HEK293 (cell line): ENCODE data around the gene MUC5B.
"Not testable (repeated sequence)": the region's sequence is repeated elsewhere in the genome, so short reads cannot be mapped to it uniquely, and the experiment has no call there.

Experiments
- CTCF ChIA-PET: fragments of 350-600 bp; formaldehyde crosslinking; extraction: SDS; loops from one replicate; lab custom pipeline; 2021; ENCODE audit warnings: antibody characterized with exemption; lab: Yijun Ruan, JAX
- POLR2A ChIA-PET: fragments of 300-600 bp; formaldehyde crosslinking; extraction: SDS; loops from one replicate; lab custom pipeline; 2020; ENCODE audit warnings: antibody characterized with exemption, inconsistent platforms; lab: Yijun Ruan, JAX
- H3K27ac ChIP-seq: fragments of 200-500 bp; sonication (Bioruptor generic); 2 replicates; pipeline ENCODE4 v1.5.1; 2014; ENCODE audit warnings: low read depth, low read length, control low read depth, inconsistent platforms; ENCODE audit errors: extremely low read depth
- H3K36me3 ChIP-seq, 2 experiments: fragments of 200-500 bp in 1 of 2; sonication (Bioruptor generic) in 1 of 2; 1 replicate in 1 of 2; 2 replicates in 1 of 2; pipeline ENCODE4 v1.5.1; 2014 to 2017; ENCODE audit warnings: inconsistent platforms in 2 of 2, low read length in 2 of 2; ENCODE audit not compliant: control insufficient read depth in 2 of 2, insufficient read depth in 1 of 2
- H3K4me1 ChIP-seq: fragments of 200-500 bp; sonication (Bioruptor generic); 2 replicates; pipeline ENCODE4 v1.5.1; 2014; ENCODE audit warnings: mild to moderate bottlenecking, low read length, inconsistent platforms; ENCODE audit not compliant: control insufficient read depth, insufficient read depth
- H3K4me3 ChIP-seq: 2 replicates; pipeline ENCODE4 v1.5.1; 2011; ENCODE audit warnings: low read depth, mild to moderate bottlenecking, control low read depth, low read length, moderate library complexity
- H3K9me3 ChIP-seq: fragments of 200-500 bp; sonication (Bioruptor generic); 2 replicates; pipeline ENCODE4 v1.5.1; 2014; ENCODE audit warnings: low read depth, low read length, inconsistent platforms; ENCODE audit not compliant: control insufficient read depth, insufficient read depth
- KLF10 ChIP-seq: fragments of 450-650 bp; IDR thresholded peaks from 2 replicates; pipeline ENCODE4 v1.5.1; 2018; ENCODE audit warnings: missing biosample characterization, mild to moderate bottlenecking, missing genetic modification characterization
- KLF8 ChIP-seq: fragments of 450-650 bp; formaldehyde crosslinking; IDR thresholded peaks from 2 replicates; pipeline ENCODE4 v1.5.1; 2016; ENCODE audit warnings: missing biosample characterization, missing genetic modification characterization
- KLF9 ChIP-seq: fragments of 450-650 bp; formaldehyde crosslinking; IDR thresholded peaks from 2 replicates; pipeline ENCODE4 v1.5.1; 2016; ENCODE audit warnings: missing biosample characterization, missing genetic modification characterization, low read depth
- MZF1 ChIP-seq: fragments of 450-650 bp; formaldehyde crosslinking; IDR thresholded peaks from 2 replicates; pipeline ENCODE4 v1.5.1; 2017; ENCODE audit warnings: missing biosample characterization, missing genetic modification characterization, borderline replicate concordance
- REPIN1 ChIP-seq: fragments of 450-650 bp; formaldehyde crosslinking; IDR thresholded peaks from 2 replicates; pipeline ENCODE4 v1.5.1; 2017; ENCODE audit warnings: missing biosample characterization, missing genetic modification characterization, low read depth
- SP3 ChIP-seq: fragments of 450-650 bp; formaldehyde crosslinking; IDR thresholded peaks from 2 replicates; pipeline ENCODE4 v1.5.1; 2016; ENCODE audit warnings: missing biosample characterization, missing genetic modification characterization
- ZBTB10 ChIP-seq: fragments of 450-650 bp; formaldehyde crosslinking; IDR thresholded peaks from 2 replicates; pipeline ENCODE4 v1.5.1; 2016; ENCODE audit warnings: missing biosample characterization, missing genetic modification characterization
- ZNF223 ChIP-seq: fragments of 450-650 bp; formaldehyde crosslinking; IDR thresholded peaks from 2 replicates; pipeline ENCODE4 v1.5.1; 2016; ENCODE audit warnings: missing biosample characterization, missing genetic modification characterization
- ZNF292 ChIP-seq: fragments of 450-650 bp; formaldehyde crosslinking; IDR thresholded peaks from 2 replicates; pipeline ENCODE4 v1.5.1; 2016; ENCODE audit warnings: low read depth, missing biosample characterization, missing genetic modification characterization, borderline replicate concordance
- ZNF302 ChIP-seq: fragments of 450-650 bp; formaldehyde crosslinking; IDR thresholded peaks from 2 replicates; pipeline ENCODE4 v1.5.1; 2016; ENCODE audit warnings: missing biosample characterization, missing genetic modification characterization, low read depth
- ZNF544 ChIP-seq: fragments of 450-650 bp; formaldehyde crosslinking; IDR thresholded peaks from 2 replicates; pipeline ENCODE4 v1.5.0; 2017; ENCODE audit warnings: missing biosample characterization, missing genetic modification characterization
- ZNF555 ChIP-seq: fragments of 450-650 bp; formaldehyde crosslinking; conservative IDR thresholded peaks from 2 replicates; pipeline ENCODE4 v1.5.1; 2017; ENCODE audit warnings: missing biosample characterization, mild to moderate bottlenecking, missing genetic modification characterization, inconsistent platforms
- ZNF830 ChIP-seq: fragments of 450-650 bp; IDR thresholded peaks from 2 replicates; pipeline ENCODE4 v1.5.0; 2018; ENCODE audit warnings: missing biosample characterization, missing genetic modification characterization, low read depth, mild to moderate bottlenecking, moderate library complexity

MUC5B gene

GRCh38 chr11:1181853-1182535 lies 40.9 kb upstream of the MUC5B start:
- Histone ChIP-seq H3K9me3 (no peaks in the 10 kb centered on the region), H3K36me3 (no peaks in the 10 kb centered on the region), H3K4me1 (no peaks in the 10 kb centered on the region), H3K4me3 (no peak overlapping the region), H3K27ac (no peak overlapping the region)
- TF ChIP-seq ZNF302 (tag by site-specific recombination) (no peak), ZNF830 (tag by site-specific recombination) (no peak)
- CTCF ChIA-PET: no interaction called here
- POLR2A ChIA-PET: no interaction called here

GRCh38 chr11:1184139-1184538 lies 38.7 kb upstream of the MUC5B start:
- H3K4me1 ChIP-seq, H3K36me3 ChIP-seq, H3K9me3 ChIP-seq, H3K4me3 ChIP-seq, POLR2A ChIA-PET, H3K27ac ChIP-seq: not testable (repeated sequence)
- CTCF ChIA-PET: interaction anchor here (0.6 kb wide), 1 partner anchor 37 kb away, joined by 3 read pairs; no protein-coding TSS in a partner anchor

GRCh38 chr11:1188451-1189130 lies 34.3 kb upstream of the MUC5B start:
- H3K9me3 ChIP-seq, H3K4me1 ChIP-seq, CTCF ChIA-PET, H3K27ac ChIP-seq, H3K4me3 ChIP-seq, H3K36me3 ChIP-seq, POLR2A ChIA-PET: not testable (repeated sequence)

GRCh38 chr11:1189816-1190215 lies 33.0 kb upstream of the MUC5B start:
- H3K9me3 ChIP-seq, H3K27ac ChIP-seq, POLR2A ChIA-PET, H3K36me3 ChIP-seq, H3K4me3 ChIP-seq, CTCF ChIA-PET, H3K4me1 ChIP-seq: not testable (repeated sequence)

DNA sequence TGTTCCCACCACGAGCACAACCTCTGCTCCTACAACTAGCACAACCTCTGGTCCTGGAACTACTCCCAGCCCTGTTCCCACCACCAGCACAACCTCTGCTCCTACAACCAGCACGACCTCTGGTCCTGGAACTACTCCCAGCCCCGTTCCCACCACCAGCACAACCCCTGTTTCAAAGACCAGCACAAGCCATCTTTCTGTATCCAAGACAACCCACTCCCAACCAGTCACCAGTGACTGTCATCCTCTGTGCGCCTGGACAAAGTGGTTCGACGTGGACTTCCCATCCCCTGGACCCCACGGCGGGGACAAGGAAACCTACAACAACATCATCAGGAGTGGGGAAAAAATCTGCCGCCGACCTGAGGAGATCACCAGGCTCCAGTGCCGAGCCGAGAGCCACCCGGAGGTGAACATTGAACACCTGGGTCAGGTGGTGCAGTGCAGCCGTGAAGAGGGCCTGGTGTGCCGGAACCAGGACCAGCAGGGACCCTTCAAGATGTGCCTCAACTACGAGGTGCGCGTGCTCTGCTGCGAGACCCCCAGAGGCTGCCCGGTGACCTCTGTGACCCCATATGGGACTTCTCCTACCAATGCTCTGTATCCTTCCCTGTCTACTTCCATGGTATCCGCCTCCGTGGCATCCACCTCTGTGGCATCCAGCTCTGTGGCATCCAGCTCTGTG lies 30.9 kb upstream of the MUC5B start:
- H3K27ac ChIP-seq, H3K9me3 ChIP-seq, POLR2A ChIA-PET, H3K4me1 ChIP-seq, H3K4me3 ChIP-seq, H3K36me3 ChIP-seq: not testable (repeated sequence)
- CTCF ChIA-PET: interaction anchor here (0.6 kb wide), 1 partner anchor 1097 kb away, joined by 4 read pairs; no protein-coding TSS in a partner anchor

- Histone ChIP-seq H3K4me3 (no peak overlapping the region), H3K4me1 (no peaks in the 10 kb centered on the region), H3K36me3 (no peaks in the 10 kb centered on the region), H3K9me3 (no peaks in the 10 kb centered on the region), H3K27ac (no peak overlapping the region)
- ChIA-PET CTCF (interaction anchor here (0.6 kb wide), 1 partner anchor 1096 kb away, joined by 4 read pairs; no protein-coding TSS in a partner anchor), POLR2A (interaction anchor here (0.6 kb wide), 1 partner anchor 190 kb away, joined by 4 read pairs; no protein-coding TSS in a partner anchor)
- no peak for TF ChIP-seq ZBTB10 (tag by site-specific recombination)
- no peak for TF ChIP-seq ZNF555
- TF ChIP-seq REPIN1: no peak
- TF ChIP-seq MZF1 (tag by site-specific recombination): no peak
- no peak for TF ChIP-seq KLF9 (tag by site-specific recombination)
- no peak for TF ChIP-seq SP3 (tag by site-specific recombination)
- no peak for TF ChIP-seq ZNF544
- no peak for TF ChIP-seq ZNF223 (tag by site-specific recombination)
- TF ChIP-seq ZNF292: no peak
- TF ChIP-seq KLF10 (tag by site-specific recombination): no peak
- TF ChIP-seq ZNF830 (tag by site-specific recombination): no peak
- TF ChIP-seq KLF8: no peak
Observed at GRCh38 chr11:1192741-1193325, 30.0 kb upstream of the MUC5B start.
